GM19467 (cell line): Measurements from ENCODE around the gene DNPEP.
"Not testable (repeated sequence)": the region's sequence is repeated elsewhere in the genome, so short reads cannot be mapped to it uniquely, and the experiment has no call there.

ENCODE experiments used
- ATAC-seq: cut with Tn5 transposase; IDR thresholded peaks from one replicate; pipeline ENCODE4 v1.9.1; 2021; ENCODE audit warnings: mild to moderate bottlenecking, moderate library complexity; ENCODE audit not compliant: unreplicated experiment

DNPEP gene

DNA sequence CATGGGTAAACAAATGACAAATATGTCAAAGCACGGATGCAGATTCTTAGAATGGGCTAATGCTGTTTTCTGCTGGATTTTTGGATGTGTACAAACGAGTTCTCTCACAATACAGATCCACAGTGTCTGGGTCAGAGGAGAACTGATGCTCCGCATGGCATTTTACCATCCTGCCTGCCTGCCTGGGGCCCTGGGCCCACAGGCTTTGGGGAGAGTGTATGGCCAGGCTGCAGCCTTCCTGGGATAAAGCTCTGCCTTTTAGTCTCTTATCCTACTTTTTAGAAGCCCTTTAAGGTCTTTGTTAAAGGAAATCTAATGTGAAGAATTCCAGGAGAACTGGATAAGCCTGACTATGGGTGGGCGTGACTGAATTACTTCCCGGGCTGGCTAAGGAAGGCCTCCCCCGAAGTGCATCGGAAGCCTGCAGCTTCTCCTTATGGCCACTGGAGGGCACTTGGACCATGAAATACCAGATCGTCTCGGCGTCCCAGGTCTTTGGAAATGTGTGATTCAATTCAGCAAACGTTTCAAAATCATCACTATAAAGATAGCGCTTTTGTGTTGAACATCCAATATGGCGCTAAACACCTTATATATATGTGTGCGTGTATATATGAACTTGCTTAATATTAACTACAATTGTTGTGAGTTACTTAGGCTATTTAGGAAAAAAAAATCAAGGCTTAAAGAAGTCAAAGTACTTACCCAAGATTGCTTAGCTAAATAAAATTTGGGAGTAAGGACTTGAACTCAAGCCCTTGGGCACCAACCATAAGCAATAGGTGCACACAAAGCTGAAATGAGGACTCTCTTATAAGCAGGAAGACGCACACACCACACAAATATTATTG lies 15.2 kb upstream of the DNPEP start:
- peak; percentile 58 for ATAC-seq

GRCh38 chr2:219401606-219402005 lies 13.9 kb upstream of the DNPEP start:
- ATAC-seq, result no peak

- ATAC-seq, result no peak
These were observed 12.8 kb upstream of the DNPEP start for GRCh38 chr2:219400562-219400961.

GRCh38 chr2:219399716-219400478 lies 12.2 kb upstream of the DNPEP start:
- no peak for ATAC-seq

DNA sequence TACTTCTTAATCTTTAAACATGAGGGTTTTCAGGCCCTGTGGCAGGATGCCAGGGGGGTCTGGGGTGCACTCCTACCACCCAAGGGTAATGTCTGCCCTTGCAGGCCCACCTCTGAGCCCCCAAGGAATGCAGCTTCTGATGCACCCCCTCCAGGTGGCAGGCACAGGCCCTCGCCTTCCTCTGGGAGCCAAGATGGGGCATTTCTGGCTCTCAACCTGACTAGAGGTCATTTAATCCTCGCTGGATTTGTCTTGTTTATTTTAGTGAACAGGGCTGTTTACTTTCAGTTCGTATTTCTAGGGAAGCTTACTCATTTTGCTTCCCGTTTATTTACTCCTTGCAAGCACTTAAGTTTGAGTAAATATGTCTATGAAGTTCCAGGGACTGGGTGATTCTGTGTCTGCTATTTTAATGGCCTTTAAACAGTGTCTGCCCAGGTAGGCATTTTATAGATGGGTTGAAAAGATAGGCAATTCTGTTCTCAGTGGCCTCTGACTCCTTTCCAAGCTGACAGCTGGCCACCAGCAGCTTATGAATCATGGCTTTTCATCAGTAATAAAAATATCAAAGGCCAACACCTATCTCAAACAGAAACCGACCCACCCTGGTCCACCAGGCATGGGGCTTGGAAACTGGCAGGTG lies 11.1 kb upstream of the DNPEP start:
- ATAC-seq, result no peak

DNA sequence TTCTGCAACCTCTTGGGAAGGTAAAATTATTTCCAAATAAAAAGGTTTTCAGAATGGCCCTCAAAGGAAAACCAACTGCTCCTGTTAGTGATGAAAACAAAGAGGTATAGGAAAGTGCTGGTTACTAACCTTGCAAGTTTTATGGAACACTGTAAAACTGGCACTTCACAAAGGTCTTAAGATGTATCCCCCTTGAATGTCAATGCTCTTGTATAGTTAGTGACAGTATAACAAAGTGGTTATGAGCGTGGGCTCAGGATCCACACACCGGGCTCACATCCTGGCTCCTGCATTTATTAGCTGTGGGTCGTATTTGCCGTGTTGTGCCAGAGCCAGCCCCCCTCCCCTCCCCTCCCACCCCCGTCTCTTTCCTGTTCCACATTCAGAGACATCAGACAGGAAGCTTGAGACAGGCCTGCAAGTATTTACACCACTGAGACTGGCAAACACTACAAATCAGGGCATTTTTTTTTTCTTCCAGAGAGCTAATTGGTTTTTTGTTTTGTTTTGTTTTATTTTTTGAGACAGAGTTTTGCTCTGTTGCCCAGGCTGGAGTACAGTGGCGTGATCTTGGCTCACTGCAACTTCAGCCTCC lies 9.2 kb upstream of the DNPEP start:
- ATAC-seq, result no peak

- ATAC-seq, result no peak
These were observed 7.9 kb upstream of the DNPEP start for GRCh38 chr2:219395609-219396008.

DNA sequence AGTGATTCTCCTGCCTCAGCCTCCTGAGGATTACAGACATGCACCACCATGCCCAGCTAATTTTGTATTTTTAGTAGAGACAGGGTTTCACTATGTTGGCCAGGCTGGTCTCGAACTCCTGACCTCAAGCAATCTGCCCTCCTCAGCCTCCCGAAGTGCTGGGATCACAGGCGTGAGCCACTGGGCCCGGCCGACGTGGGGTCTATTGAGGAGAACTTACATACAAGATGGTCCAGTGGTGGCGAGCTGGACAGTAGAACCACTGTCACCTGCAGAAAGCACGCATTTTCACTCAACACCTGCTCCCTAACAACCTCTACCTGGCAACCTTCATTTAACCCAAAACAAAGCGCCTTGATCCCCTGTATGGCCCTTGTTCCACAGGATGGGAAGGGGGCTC lies 7.3 kb upstream of the DNPEP start:
- not testable (repeated sequence) for ATAC-seq

DNA sequence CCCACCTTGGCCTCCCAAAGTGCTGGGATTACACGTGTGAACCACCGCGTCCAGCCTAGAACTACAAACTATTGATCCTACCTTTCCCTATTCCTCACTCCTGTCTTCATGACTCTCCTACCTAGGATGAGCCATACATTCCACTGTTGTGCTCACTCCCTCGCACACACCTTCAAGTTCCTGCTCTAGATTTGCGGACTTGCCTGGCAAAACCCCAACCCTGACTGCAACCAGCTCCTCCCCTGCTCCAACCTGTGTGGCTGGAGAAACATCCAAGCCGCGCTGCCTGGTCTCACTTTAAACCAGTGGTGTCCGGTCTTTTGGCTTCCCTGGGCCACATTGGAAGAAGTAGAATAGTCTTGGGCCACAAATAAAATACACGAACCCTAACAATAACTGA lies 5.0 kb upstream of the DNPEP start:
- no peak for ATAC-seq

- no peak for ATAC-seq
These were observed 1.1 kb upstream of the DNPEP start for GRCh38 chr2:219388907-219389156.

GRCh38 chr2:219388121-219388906 lies 602 bp upstream of the DNPEP start:
- peak; percentile 81 for ATAC-seq

- ATAC-seq, result no peak
These were observed 1.0 kb downstream of the DNPEP start for GRCh38 chr2:219386532-219387280.

DNA sequence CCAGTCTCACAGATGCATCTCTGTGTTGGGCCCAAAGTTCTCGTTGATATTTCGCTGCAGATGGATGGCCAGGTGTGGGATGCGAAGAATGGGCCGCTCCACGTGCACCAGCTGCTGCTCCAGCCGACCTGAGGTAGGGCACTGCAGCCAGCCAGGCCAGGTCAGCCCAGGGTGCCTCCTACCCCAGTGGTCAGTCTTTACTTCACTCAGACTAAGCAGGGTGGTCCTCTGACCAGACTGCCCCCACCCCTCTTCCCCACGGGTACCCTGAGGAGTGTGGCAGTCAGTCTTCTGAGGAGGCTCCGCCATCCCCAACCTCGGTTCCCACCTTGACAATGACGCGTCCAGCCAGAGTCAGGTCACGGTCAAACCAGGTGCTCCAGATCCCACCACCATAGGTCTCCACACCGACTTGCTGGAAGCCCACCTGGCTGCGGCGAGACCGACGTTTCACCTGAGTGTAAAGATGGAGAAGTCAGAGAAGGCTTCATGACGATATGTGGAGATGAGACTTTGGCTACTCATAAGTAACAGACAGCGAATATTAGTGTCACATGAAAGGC lies 1.7 kb downstream of the DNPEP start:
- ATAC-seq, result no peak

- no peak for ATAC-seq
These were observed 2.9 kb downstream of the DNPEP start for GRCh38 chr2:219384859-219385258.

GRCh38 chr2:219384083-219384713 lies 3.5 kb downstream of the DNPEP start:
- no peak for ATAC-seq

DNA sequence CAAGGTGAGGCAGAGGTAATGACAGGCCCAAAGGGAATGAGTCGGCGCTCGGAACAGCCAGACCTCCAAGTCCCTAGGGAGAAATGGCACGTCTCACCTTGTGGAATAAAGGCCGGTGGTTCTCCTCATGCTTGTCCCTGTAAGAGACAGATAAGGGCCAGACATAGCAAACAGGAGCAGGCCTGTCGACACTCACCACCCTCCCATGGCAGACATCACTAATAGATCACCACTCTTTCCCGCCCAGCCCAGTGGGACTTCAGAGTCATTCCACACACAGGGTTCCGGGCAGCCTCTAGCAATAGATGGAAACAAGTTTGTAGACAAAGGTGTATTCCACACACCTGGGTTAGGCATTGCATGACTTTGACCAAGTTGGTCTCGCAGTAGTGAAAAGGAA lies 6.3 kb downstream of the DNPEP start:
- no peak for ATAC-seq

GRCh38 chr2:219380926-219381325 lies 6.8 kb downstream of the DNPEP start:
- ATAC-seq, result no peak

GRCh38 chr2:219378163-219378851 lies 9.4 kb downstream of the DNPEP start:
- no peak for ATAC-seq

GRCh38 chr2:219369447-219369861 lies 18.3 kb downstream of the DNPEP start:
- no peak for ATAC-seq
